ENCODE results near the gene CNTD1.
"Not testable (repeated sequence)": the region's sequence is repeated elsewhere in the genome, so short reads cannot be mapped to it uniquely, and the experiment has no call there.

The CNTD1 gene

DNA sequence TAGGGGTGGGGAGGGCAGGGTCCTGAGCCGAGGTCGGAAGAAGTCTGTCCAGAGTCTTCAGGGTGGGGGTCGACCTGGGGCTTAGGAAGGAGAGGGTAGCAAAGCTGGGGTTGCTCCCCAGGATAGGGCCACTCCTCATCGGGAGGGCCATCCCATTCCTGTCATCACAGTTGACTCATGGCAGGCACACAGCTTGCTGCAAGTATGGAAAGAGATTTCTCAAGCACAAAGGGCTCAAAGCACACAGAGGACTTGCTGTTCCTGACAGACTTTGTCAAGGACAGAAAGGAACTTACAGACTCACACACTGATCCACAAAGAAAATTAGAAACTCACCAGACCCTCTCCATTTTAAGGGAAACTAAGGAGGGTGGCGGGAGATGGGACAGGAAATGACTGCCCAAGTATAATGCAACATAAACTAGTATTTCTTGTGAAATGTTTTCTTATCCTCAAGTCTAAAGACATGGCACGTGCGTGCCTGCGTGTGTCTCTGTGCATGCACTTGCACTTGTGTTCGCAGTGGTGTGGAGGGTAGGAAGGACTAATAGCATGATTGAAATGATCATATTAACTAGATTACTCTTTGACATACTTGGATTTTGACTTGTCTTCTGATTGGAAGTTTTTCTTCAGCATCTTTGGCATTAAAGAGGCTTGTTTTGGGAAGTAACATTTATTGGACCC, 48.1 kb downstream of the CNTD1 start:
- no peak for DNase-seq

DNA sequence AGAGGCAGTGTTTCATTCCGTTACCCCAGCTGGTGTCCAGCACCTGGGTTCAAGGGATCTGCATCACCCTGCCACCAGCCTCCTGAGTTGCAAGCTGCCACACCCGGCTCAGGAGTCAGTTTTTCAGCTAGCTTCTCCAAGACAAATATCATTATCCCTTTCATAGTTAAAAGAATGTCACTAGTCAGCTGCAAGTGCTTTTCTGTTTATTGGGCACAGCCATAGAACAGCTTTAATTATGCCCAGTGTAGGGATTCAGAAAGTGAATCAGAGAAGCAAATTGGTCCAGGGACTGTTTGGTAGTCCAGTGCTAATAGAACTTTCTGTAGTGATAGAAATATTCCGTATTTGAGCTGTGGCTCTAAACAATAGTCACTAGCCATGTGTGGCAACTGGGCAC, 49.4 kb downstream of the CNTD1 start:
- DNase-seq: no peak

DNA sequence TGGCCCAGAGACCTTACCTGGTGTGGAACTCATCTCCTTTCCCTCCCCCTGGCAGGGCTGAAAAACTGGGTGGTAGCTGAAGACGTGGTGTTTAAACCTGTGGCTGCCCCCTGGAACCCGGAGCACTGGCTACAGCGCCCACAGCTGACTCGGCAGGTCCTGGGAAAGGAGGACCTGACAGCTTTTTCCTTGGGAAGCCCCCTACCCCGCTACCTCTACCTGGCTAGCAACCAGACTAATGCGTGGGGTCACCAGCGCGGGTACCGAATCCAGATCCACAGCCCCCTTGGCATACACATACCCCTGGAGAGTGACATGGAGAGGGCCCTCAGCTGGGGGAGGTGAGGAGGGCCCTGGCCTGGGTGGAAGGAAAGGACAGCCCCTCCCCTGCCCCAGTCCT, 50.4 kb downstream of the CNTD1 start:
- no peak for DNase-seq

DNA sequence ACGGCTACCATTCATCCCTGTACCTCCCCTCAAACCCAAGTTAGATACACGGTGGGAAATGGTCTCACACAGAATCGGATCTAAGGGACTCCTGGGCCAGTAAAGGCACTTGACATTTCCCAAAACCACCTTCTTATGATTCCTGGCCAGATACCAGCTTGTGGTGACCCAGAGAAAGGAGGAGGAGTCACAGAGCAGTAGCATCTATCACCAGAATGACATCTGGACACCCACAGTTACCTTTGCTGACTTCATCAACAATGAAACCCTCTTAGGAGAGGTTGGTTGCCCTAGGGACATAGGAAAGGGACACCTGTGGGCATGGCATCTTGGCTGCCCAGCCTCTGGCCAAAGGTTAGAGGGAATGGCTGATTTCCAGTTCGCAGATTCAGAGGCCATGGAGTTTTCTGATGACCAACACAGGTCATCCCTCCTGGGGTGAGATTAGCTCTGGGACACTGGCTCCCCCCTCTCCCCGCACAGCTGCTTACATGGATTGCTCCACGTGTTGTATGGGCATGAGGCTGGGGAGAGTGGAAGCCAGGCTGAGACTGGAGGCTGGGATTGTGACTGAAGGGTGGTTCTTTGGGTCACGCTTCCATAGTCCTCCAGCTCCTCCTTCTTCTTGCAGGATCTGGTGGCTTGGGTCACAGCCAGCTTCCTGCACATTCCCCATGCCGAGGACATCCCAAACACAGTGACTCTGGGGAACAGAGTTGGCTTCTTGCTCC, 51.0 kb downstream of the CNTD1 start:
- DNase-seq: no peak

DNA sequence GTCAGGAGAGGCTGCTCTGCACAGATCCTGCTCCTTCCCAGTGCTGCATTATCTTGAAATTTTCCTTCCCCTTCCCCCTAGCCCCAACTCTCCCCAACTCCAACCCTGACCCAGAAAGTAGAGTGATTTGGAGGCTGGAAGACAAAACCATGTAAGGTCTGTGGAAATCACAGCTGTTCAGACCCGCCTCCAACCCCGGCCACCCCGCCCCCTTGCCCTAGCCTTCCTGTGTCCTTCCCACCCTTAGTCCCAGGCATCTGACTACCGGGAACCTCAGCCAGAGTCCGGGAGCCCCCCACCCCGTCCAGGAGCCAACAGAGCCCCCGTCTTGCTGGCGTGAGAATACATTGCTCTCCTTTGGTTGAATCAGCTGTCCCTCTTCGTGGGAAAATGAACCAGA, 52.3 kb downstream of the CNTD1 start, which contains the start of gene AOC3:
TSS of gene AOC3 (plus strand) at position 246 of the 400 bp plus-strand sequence. CDS start at position 391, 145 bp downstream.
- peak; percentile 46 for DNase-seq

DNA sequence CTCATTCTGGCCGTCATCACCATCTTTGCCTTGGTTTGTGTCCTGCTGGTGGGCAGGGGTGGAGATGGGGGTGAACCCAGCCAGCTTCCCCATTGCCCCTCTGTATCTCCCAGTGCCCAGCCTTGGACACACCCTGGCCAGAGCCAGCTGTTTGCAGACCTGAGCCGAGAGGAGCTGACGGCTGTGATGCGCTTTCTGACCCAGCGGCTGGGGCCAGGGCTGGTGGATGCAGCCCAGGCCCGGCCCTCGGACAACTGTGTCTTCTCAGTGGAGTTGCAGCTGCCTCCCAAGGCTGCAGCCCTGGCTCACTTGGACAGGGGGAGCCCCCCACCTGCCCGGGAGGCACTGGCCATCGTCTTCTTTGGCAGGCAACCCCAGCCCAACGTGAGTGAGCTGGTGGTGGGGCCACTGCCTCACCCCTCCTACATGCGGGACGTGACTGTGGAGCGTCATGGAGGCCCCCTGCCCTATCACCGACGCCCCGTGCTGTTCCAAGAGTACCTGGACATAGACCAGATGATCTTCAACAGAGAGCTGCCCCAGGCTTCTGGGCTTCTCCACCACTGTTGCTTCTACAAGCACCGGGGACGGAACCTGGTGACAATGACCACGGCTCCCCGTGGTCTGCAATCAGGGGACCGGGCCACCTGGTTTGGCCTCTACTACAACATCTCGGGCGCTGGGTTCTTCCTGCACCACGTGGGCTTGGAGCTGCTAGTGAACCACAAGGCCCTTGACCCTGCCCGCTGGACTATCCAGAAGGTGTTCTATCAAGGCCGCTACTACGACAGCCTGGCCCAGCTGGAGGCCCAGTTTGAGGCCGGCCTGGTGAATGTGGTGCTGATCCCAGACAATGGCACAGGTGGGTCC, 52.9 kb downstream of the CNTD1 start:
- DNase-seq: not testable (repeated sequence)

DNA sequence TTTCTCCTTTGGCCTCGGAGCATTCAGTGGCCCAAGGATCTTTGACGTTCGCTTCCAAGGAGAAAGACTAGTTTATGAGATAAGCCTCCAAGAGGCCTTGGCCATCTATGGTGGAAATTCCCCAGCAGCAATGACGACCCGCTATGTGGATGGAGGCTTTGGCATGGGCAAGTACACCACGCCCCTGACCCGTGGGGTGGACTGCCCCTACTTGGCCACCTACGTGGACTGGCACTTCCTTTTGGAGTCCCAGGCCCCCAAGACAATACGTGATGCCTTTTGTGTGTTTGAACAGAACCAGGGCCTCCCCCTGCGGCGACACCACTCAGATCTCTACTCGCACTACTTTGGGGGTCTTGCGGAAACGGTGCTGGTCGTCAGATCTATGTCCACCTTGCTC, 53.7 kb downstream of the CNTD1 start:
- DNase-seq: no peak

DNA sequence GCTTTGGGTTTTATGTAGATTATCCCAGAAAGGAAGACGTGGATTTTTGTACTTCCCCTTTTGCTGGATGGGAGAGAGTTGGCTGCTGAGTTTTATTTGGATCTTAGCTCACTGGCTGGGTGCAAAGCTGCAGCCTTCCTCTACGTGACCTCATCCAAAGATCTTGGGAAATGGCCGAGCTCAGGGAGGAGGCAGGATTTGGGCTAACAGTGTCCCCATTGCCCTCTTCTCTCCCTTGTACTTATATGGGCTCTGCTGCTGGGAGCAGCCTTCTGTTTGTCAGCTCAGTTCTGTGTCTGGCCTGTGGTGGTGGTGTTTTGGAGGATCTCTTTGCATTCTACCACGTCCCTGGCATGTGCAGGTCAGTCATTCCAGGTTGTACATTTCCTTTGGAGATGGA, 54.3 kb downstream of the CNTD1 start:
- no peak for DNase-seq

DNA sequence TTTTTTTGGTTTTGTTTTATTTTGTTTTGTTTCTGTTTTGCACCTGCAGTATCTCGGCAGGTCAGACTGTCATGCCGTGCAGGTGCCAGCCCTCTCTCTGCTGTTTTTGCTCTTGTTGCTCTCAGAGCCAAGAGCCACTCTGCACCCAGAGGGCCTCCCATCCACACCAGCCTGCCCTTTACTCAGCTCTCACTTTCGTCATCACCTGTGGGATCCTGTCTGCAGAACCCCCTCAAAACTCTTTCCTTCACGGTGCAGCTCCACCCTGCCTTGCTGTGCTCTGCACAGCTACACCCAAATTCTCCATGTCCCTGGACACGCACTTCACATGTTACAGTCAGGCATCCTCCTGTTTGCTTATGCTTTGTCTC, 54.9 kb downstream of the CNTD1 start:
- no peak for DNase-seq

DNA sequence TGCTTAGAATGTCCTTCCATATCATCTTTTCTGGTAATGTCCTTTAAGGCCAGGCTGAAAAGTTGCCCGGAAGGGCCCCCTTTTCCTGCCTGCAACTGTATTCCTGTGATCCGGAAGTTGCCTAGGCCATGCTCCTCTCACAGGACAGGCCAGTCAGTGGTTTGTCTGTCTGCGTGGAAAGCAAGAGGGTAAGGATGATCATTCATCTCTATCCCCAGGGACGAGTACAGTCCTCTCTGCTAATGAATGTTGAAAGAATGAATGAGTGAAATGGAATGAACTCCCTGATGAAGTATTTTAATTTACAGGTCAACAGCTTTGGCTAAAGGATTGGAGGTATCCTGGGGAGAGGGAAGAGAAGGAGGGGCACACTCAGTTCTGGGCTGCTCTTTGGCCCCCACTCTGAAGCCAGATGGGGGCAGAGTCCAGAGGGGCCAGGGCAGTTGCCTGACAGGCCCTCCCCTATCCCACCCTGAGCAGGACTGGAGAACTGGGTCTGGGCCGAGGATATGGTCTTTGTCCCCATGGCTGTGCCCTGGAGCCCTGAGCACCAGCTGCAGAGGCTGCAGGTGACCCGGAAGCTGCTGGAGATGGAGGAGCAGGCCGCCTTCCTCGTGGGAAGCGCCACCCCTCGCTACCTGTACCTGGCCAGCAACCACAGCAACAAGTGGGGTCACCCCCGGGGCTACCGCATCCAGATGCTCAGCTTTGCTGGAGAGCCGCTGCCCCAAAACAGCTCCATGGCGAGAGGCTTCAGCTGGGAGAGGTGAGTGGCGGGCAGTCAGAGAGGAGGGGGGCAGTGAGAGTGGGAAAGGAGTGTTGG, 55.5 kb downstream of the CNTD1 start:
- no peak for DNase-seq

DNA sequence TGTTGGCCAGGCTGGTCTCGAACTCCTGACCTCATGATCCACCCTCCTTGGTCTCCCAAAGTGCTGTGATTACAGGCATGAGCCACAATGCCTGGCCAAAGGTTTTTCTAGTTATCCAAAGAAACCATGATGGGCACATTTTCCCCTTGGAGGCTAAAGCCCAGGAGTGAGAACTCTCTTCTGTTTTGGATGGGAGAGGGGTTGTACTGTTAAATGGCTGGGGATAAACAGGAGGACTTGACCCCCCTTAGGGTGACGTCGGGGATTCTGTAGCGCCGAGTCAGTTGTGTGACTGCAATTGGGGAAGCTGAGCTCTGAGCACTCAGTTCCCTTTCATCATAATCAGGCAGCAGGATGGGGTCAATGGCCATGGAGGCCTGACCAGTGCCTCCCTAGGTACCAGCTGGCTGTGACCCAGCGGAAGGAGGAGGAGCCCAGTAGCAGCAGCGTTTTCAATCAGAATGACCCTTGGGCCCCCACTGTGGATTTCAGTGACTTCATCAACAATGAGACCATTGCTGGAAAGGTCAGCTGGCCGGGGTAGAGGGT, 56.5 kb downstream of the CNTD1 start:
- no peak for DNase-seq

DNA sequence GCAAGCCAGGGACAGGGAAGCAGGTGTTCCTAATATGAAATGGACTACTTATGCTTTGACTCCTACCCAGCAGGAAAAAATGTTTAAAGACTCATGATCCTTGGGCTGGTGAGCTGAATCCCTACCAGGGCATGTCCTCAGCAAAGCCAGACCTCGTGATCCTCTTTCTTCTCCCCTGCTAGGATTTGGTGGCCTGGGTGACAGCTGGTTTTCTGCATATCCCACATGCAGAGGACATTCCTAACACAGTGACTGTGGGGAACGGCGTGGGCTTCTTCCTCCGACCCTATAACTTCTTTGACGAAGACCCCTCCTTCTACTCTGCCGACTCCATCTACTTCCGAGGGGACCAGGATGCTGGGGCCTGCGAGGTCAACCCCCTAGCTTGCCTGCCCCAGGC, 57.4 kb downstream of the CNTD1 start:
- DNase-seq: not testable (repeated sequence)

DNA sequence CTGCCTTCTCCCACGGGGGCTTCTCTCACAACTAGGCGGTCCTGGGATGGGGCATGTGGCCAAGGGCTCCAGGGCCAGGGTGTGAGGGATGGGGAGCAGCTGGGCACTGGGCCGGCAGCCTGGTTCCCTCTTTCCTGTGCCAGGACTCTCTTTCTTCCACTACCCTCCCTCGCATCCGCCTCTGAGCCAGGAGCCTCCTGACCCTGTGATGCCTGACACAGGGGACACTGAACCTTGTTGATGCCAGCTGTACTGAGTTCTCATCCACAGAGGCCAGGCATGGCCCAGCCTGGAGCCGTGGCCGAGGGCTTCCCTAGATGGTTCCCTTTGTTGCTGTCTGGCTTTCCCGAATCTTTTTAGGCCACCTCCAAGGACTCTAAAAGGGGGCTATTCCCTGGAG, 57.9 kb downstream of the CNTD1 start:
- DNase-seq: not testable (repeated sequence)

DNA sequence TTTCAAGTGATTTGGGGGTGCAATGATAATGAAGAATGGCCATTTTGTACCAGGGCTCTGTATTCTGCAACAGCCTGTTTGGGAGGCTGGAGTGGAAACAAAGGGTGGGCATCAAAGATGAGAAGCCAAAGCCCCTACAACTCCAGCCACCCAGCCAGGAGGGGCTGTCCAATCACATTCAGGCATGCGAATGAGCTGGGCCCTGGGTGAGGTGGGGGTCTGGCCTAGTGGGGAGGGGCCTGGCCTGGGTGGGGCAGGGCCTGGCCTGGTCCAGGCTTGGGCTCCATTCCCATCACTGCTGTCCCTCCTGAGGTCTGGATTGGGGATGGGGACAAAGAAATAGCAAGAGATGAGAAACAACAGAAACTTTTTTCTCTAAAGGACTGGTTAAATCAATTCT, 58.7 kb downstream of the CNTD1 start:
- no peak for DNase-seq
